HEK293 (cell line): ENCODE measurements around the gene MAST2.

Experiments
- CTCF ChIP-seq: fragments of 450-650 bp; formaldehyde crosslinking; IDR thresholded peaks from 2 replicates; pipeline ENCODE4 v1.5.1; 2016; ENCODE audit warnings: missing biosample characterization, missing genetic modification characterization
- REPIN1 ChIP-seq: fragments of 450-650 bp; formaldehyde crosslinking; IDR thresholded peaks from 2 replicates; pipeline ENCODE4 v1.5.1; 2017; ENCODE audit warnings: missing biosample characterization, missing genetic modification characterization, low read depth
- ZNF174 ChIP-seq: fragments of 450-650 bp; formaldehyde crosslinking; IDR thresholded peaks from 2 replicates; pipeline ENCODE4 v1.5.0; 2017; ENCODE audit warnings: missing biosample characterization, mild to moderate bottlenecking, missing genetic modification characterization
- ZNF175 ChIP-seq: fragments of 450-650 bp; formaldehyde crosslinking; IDR thresholded peaks from 2 replicates; pipeline ENCODE4 v1.5.1; 2016; ENCODE audit warnings: missing biosample characterization, missing genetic modification characterization
- ZNF248 ChIP-seq: fragments of 450-650 bp; formaldehyde crosslinking; IDR thresholded peaks from 2 replicates; pipeline ENCODE4 v1.5.1; 2017; ENCODE audit warnings: missing biosample characterization, missing genetic modification characterization
- ZNF776 ChIP-seq: fragments of 450-650 bp; formaldehyde crosslinking; IDR thresholded peaks from 2 replicates; pipeline ENCODE4 v1.5.0; 2017; ENCODE audit warnings: missing biosample characterization, missing genetic modification characterization, borderline replicate concordance
- TF ChIP-seq, protein P1 (sequence below): fragments of 450-650 bp; formaldehyde crosslinking; IDR thresholded peaks from 2 replicates; pipeline ENCODE4 v1.5.1; 2016; ENCODE audit warnings: missing biosample characterization, missing genetic modification characterization

GRCh38 chr1:45833361-45833760 lies 29.9 kb downstream of the MAST2 start:
- TF ChIP-seq REPIN1 (tag by site-specific recombination): no peak
- TF ChIP-seq CTCF (tag by site-specific recombination): no peak
- no peak for TF ChIP-seq ZNF174
- TF ChIP-seq, protein P1, sequence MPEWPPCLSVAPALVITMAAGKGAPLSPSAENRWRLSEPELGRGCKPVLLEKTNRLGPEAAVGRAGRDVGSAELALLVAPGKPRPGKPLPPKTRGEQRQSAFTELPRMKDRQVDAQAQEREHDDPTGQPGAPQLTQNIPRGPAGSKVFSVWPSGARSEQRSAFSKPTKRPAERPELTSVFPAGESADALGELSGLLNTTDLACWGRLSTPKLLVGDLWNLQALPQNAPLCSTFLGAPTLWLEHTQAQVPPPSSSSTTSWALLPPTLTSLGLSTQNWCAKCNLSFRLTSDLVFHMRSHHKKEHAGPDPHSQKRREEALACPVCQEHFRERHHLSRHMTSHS (tag by site-specific recombination): no peak
- no peak for TF ChIP-seq ZNF175 (tag by site-specific recombination)
- no peak for TF ChIP-seq ZNF248 (tag by site-specific recombination)
- no peak for TF ChIP-seq ZNF776 (tag by site-specific recombination)
